ENCODE results near the gene LRWD1.

DNA sequence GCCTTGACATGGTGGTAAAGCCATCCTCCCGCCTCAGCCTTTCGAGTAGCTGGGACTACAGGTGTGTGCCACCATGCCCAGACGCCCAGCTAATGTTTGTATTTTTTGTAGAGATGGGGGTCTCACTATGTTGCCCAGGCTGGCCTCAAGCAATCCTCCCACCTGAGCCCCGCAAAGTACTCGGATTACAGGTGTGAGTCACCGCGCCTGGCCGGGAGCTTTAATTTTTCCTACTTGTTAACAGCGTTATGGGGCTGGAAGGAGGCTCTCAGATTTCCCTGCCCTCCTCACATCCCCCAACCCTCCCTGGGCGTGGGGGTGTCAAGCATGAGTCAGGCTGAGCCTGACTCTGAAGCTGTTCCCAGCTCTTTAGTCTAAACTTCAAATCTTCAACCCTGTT is 8.5 kb upstream of the LRWD1 start:
- TF ChIP-seq, protein P1, sequence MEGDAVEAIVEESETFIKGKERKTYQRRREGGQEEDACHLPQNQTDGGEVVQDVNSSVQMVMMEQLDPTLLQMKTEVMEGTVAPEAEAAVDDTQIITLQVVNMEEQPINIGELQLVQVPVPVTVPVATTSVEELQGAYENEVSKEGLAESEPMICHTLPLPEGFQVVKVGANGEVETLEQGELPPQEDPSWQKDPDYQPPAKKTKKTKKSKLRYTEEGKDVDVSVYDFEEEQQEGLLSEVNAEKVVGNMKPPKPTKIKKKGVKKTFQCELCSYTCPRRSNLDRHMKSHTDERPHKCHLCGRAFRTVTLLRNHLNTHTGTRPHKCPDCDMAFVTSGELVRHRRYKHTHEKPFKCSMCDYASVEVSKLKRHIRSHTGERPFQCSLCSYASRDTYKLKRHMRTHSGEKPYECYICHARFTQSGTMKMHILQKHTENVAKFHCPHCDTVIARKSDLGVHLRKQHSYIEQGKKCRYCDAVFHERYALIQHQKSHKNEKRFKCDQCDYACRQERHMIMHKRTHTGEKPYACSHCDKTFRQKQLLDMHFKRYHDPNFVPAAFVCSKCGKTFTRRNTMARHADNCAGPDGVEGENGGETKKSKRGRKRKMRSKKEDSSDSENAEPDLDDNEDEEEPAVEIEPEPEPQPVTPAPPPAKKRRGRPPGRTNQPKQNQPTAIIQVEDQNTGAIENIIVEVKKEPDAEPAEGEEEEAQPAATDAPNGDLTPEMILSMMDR (IDR thresholded peaks at IDR 0.05) = no peak
- TF ChIP-seq POLR2A (IDR thresholded peaks at IDR 0.05) = no peak

Measured in sigmoid colon (tissue), 3 donors.